Activated CD8-positive, alpha-beta T cell treated with anti-CD3 and anti-CD28 coated beads for 36 hours (primary cell): Measurements from ENCODE around the gene LEMD2. TPM values are rescaled to one million over a fixed set of nuclear protein-coding genes. Genes with fewer than 3 reads are reported as not detected.

ENCODE experiments used
- ATAC-seq: fragments of 200-7000 bp; cut with Tn5 transposase; one replicate; pipeline ENCODE4 v1.10.0; 2021; ENCODE audit warnings: mild to moderate bottlenecking, moderate library complexity
- CTCF ChIA-PET: fragments of 350-600 bp; sonication (Branson Sonifier 250); formaldehyde crosslinking; loops from one replicate; lab custom pipeline; 2021; ENCODE audit warnings: antibody characterized with exemption; lab: Charles Lee
- POLR2A ChIA-PET: fragments of 350-600 bp; sonication (Branson Sonifier 250); formaldehyde crosslinking; loops from one replicate; lab custom pipeline; 2021; ENCODE audit warnings: antibody characterized with exemption; lab: Charles Lee
- DNase-seq: peaks from one replicate; pipeline ENCODE4 v3.0.0-alpha.2; 2020
- H3K27ac Mint-ChIP-seq: one replicate; pipeline ENCODE4 v1.8.0; 2021; ENCODE audit warnings: mild to moderate bottlenecking, mixed read lengths
- H3K27me3 Mint-ChIP-seq: one replicate; pipeline ENCODE4 v1.8.0; 2021; ENCODE audit warnings: mixed read lengths
- H3K36me3 Mint-ChIP-seq: one replicate; pipeline ENCODE4 v1.8.0; 2021; ENCODE audit warnings: low read depth, mixed read lengths
- H3K4me1 Mint-ChIP-seq: one replicate; pipeline ENCODE4 v1.8.0; 2021; ENCODE audit warnings: low read depth, mixed read lengths
- H3K4me3 Mint-ChIP-seq: one replicate; pipeline ENCODE4 v1.8.0; 2021; ENCODE audit warnings: mild to moderate bottlenecking, moderate library complexity, mixed read lengths
- H3K9me3 Mint-ChIP-seq: one replicate; pipeline ENCODE4 v1.8.0; 2021; ENCODE audit warnings: mixed read lengths
- CTCF ChIP-seq: fragments of 200-600 bp; IDR thresholded peaks from one replicate; pipeline ENCODE4 v1.8.0; 2022; ENCODE audit warnings: antibody characterized with exemption, mild to moderate bottlenecking
- intact Hi-C: fragments of 100-400 bp; cut with micrococcal nuclease; formaldehyde crosslinking; loops from one replicate; pipeline ENCODE4 v1.10.0; 2022
- total RNA-seq, 2 experiments: library from RNA; stranded (reverse); gene quantifications; one replicate each; pipeline ENCODE4 v1.2.3, GENCODE V29; 2021

The LEMD2 gene
- total RNA-seq, 2 experiments from 2014 or later = 40.1 to 41.5 TPM

DNA sequence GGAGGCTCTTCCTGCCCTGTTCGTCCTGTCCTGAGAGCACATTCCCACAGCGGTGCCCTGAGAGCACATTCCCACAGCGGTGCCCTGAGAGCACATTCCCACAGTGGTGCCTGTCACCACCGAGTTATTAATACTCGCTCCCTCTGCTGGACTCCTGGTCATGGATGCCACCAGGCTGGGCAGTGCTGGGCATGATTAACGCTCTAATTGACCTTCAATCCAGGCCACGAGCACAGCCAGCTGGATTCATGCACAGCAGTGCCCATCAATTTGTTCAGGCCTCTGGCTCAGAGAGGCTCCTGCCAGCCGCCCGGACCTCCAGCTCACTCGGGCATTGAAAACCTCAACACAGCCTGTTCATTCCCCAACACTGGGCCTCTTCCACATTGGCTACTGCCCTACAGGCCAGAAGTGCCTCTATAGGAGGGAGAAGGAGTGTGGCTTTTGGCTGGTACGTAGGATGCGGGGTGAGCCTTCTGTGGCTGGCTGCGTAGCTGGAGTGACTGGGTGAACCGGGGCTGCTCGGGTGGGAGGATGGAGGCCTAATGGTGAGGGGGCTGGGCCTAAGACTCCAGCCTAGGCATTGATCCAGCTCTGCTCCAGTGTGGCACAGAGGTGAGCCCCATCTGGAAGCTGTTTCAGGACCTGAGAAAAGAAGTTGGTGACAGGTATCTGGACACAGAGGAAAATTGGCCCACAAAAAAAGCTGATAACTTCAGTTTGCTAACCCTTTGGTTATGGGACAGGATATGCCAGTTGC, 51.5 kb downstream of the LEMD2 start:
- Mint-ChIP-seq H3K9me3 (no peaks in the 10 kb centered on the region), H3K27ac (no peak overlapping the region), H3K27me3 (no peaks in the 10 kb centered on the region), H3K36me3 (no peaks in the 10 kb centered on the region), H3K4me1 (no peaks in the 10 kb centered on the region), H3K4me3 (no peak overlapping the region)
- intact Hi-C loops = no loop called here
- no peak for TF ChIP-seq CTCF
- CTCF ChIA-PET = interaction anchor here (0.8 to 1.9 kb wide), 5 partner anchors 26 to 318 kb away, joined by 3 to 7 read pairs (median 5); partner anchors contain the start of gene UQCC2
- DNase-seq = no peak
- POLR2A ChIA-PET = interaction anchor here (0.6 to 1.8 kb wide), 2 partner anchors 26 to 970 kb away, joined by 3 to 8 read pairs; partner anchors contain the start of gene UQCC2
- no peak for ATAC-seq

- Mint-ChIP-seq H3K4me3 (no peak overlapping the region), H3K27ac (no peak overlapping the region), H3K36me3 (no peaks in the 10 kb centered on the region), H3K4me1 (no peaks in the 10 kb centered on the region), H3K27me3 (no peaks in the 10 kb centered on the region), H3K9me3 (no peaks in the 10 kb centered on the region)
- no peak for TF ChIP-seq CTCF
- intact Hi-C loops = no loop called here
- POLR2A ChIA-PET = no interaction called here
- CTCF ChIA-PET = interaction anchor here (2.5 kb wide), 1 partner anchor 9 kb away, joined by 14 read pairs; no protein-coding TSS in a partner anchor
- no peak for DNase-seq
- ATAC-seq = no peak
Measured at GRCh38 chr6:33735216-33735615, 53.7 kb downstream of the LEMD2 start.

DNA sequence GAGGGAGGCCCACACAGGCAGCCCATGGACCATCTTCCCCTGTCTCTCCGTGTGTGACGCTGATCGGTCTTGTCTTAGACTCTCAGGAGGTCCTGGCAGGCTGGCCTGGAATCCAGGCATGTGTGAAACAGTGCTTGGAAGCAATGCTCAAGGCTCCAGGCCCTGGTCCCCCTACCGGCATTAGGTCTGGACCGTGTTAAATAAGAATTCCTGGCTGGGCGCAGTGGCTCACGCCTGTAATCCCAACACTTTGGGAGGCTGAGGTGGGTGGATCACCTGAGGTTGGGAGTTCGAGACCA, 55.3 kb downstream of the LEMD2 start:
- no peaks in the 10 kb centered on the region for H3K4me1 Mint-ChIP-seq
- H3K4me3 Mint-ChIP-seq = no peak overlapping the region
- DNase-seq = no peak
- no peak for ATAC-seq
- H3K9me3 Mint-ChIP-seq = no peaks in the 10 kb centered on the region
- no peak overlapping the region for H3K27ac Mint-ChIP-seq
- H3K36me3 Mint-ChIP-seq = no peaks in the 10 kb centered on the region
- intact Hi-C loops = no loop called here
- no peak for TF ChIP-seq CTCF
- ChIA-PET POLR2A (no interaction called here), CTCF (no interaction called here)
- no peaks in the 10 kb centered on the region for H3K27me3 Mint-ChIP-seq

GRCh38 chr6:33732817-33733708, 55.9 kb downstream of the LEMD2 start:
- DNase-seq (no peak), ATAC-seq (no peak)
- Mint-ChIP-seq H3K4me1 (no peaks in the 10 kb centered on the region), H3K4me3 (no peak overlapping the region), H3K36me3 (no peaks in the 10 kb centered on the region), H3K9me3 (no peaks in the 10 kb centered on the region), H3K27ac (no peak overlapping the region), H3K27me3 (no peaks in the 10 kb centered on the region)
- intact Hi-C loops = no loop called here
- ChIA-PET POLR2A (interaction anchor here (0.6 kb wide), 1 partner anchor 184 kb away, joined by 4 read pairs; no protein-coding TSS in a partner anchor), CTCF (interaction anchor here (1.3 kb wide), 1 partner anchor 37 kb away, joined by 3 read pairs; no protein-coding TSS in a partner anchor)
- TF ChIP-seq CTCF = no peak
